ENCODE data around the gene KRT31. TPM values are rescaled to one million over a fixed set of nuclear protein-coding genes. Genes with fewer than 3 reads are reported as not detected.

The KRT31 gene
- total and polyA plus RNA-seq, 8 donors, result not detected

- no peaks in the 10 kb centered on the region for H3K36me3 ChIP-seq
- no peak for TF ChIP-seq CTCF (IDR thresholded peaks at IDR 0.05)
- H3K4me1 ChIP-seq, result no peaks in the 10 kb centered on the region
- H3K27me3 ChIP-seq, result peaks cover 0 to 5% of the 10 kb centered on the region in 2 donors
- no peaks in the 10 kb centered on the region for H3K9me3 ChIP-seq
- no peak overlapping the region for H3K4me3 ChIP-seq
- intact Hi-C loops (cut with DNase I), result no loop called here
- no peak overlapping the region for H3K27ac ChIP-seq
- DNase-seq, result no peak
- ATAC-seq, result no peak
Observed at GRCh38 chr17:41377546-41377945, 19.9 kb downstream of the KRT31 start.

- Histone ChIP-seq H3K36me3 (no peaks in the 10 kb centered on the region), H3K4me1 (no peaks in the 10 kb centered on the region), H3K9me3 (no peaks in the 10 kb centered on the region), H3K4me3 (no peak within 1 kb of the TSS), H3K27ac (no peak within 1 kb of the TSS), H3K27me3 (peaks cover 0 to 11% of the 10 kb centered on the region in 2 donors)
- ATAC-seq (no peak), DNase-seq (no peak)
- intact Hi-C loops (cut with DNase I), result no loop called here
- no peak for TF ChIP-seq CTCF (IDR thresholded peaks at IDR 0.05)
Observed at GRCh38 chr17:41369713-41370112, 27.7 kb downstream of the KRT31 start, which contains the start of gene KRT33B. TSS of gene KRT33B (minus strand) at chr17:41369813. CDS start at chr17:41369750, 63 bp downstream.

- no peak overlapping the region for H3K27ac ChIP-seq
- no peaks in the 10 kb centered on the region for H3K4me1 ChIP-seq
- no peak for DNase-seq
- H3K4me3 ChIP-seq, result no peak overlapping the region
- intact Hi-C loops (cut with DNase I), result no loop called here
- TF ChIP-seq CTCF (IDR thresholded peaks at IDR 0.05), result no peak
- ATAC-seq, result no peak
- H3K36me3 ChIP-seq, result no peaks in the 10 kb centered on the region
- H3K27me3 ChIP-seq, result peaks cover 0 to 11% of the 10 kb centered on the region in 2 donors
- H3K9me3 ChIP-seq, result no peaks in the 10 kb centered on the region
Observed at GRCh38 chr17:41369023-41369422, 28.4 kb downstream of the KRT31 start.

GRCh38 chr17:41367426-41368075 lies 29.9 kb downstream of the KRT31 start:
- intact Hi-C loops (cut with DNase I), result no loop called here
- no peak for TF ChIP-seq CTCF (IDR thresholded peaks at IDR 0.05)
- no peaks in the 10 kb centered on the region for H3K4me1 ChIP-seq
- H3K9me3 ChIP-seq, result no peaks in the 10 kb centered on the region
- ATAC-seq, result peak; percentile 24
- no peak overlapping the region for H3K4me3 ChIP-seq
- DNase-seq, result no peak
- peaks cover 0 to 11% of the 10 kb centered on the region in 2 donors for H3K27me3 ChIP-seq
- H3K36me3 ChIP-seq, result no peaks in the 10 kb centered on the region
- no peak overlapping the region for H3K27ac ChIP-seq

- intact Hi-C loops (cut with DNase I), result no loop called here
- ATAC-seq (no peak), DNase-seq (no peak)
Observed at GRCh38 chr17:41366070-41366469, 31.3 kb downstream of the KRT31 start.

More at GRCh38 chr17:41366070-41366469, 31.3 kb downstream of the KRT31 start:
- Histone ChIP-seq H3K4me1 (no peaks in the 10 kb centered on the region), H3K27ac (no peak overlapping the region), H3K36me3 (no peaks in the 10 kb centered on the region), H3K27me3 (peaks cover 0 to 10% of the 10 kb centered on the region in 2 donors), H3K9me3 (no peaks in the 10 kb centered on the region), H3K4me3 (no peak overlapping the region)
- TF ChIP-seq CTCF (IDR thresholded peaks at IDR 0.05), result no peak

Measured in left lung (tissue), 10 donors.